Measurements from ENCODE around the gene B3GALT2. TPM values are rescaled to one million over a fixed set of nuclear protein-coding genes. Genes with fewer than 3 reads are reported as not detected.

B3GALT2 gene
- polyA plus RNA-seq, 1 donor from 2014 or later = 0.14 TPM

GRCh38 chr1:193144999-193145398 lies 41.4 kb downstream of the B3GALT2 start:
- no peaks in the 10 kb centered on the region for H3K9me3 Mint-ChIP-seq
- H3K27me3 Mint-ChIP-seq = no peaks in the 10 kb centered on the region
- no peaks in the 10 kb centered on the region for H3K36me3 Mint-ChIP-seq
- H3K4me3 Mint-ChIP-seq = no peak overlapping the region
- H3K4me1 Mint-ChIP-seq = peaks cover 3 to 5% (median 4%) of the 10 kb centered on the region in 3 donors
- H3K27ac Mint-ChIP-seq = no peak overlapping the region

DNA sequence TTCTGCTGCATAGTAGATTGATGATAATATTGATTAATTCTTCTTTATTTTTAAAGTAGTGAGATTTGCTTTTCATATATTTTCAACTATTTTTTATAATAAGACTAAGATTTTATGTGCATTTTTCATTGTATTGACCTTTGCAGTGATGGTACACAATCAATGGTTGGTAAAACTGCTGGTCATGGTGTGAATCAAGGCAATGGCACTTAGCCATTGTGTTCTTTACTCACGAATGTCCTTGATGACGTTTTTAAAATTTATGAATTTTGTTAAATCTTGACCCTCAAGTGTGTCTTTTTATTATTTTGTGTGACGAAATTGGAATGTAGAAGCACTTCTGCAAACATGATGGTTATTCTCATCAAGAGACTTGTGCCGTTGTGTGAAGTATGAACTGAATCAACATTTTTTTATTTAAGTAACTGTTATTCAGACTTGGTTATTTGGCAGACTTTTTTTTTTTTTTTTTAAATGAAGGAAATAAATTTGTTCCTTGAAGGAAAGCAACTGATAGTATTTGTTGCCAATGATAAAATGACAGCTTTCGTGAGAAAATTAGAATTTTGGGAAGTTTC lies 42.0 kb downstream of the B3GALT2 start:
- H3K27me3 Mint-ChIP-seq = no peaks in the 10 kb centered on the region
- H3K4me1 Mint-ChIP-seq = peaks cover 3 to 5% (median 4%) of the 10 kb centered on the region in 3 donors
- no peaks in the 10 kb centered on the region for H3K36me3 Mint-ChIP-seq
- H3K4me3 Mint-ChIP-seq = no peak overlapping the region
- H3K9me3 Mint-ChIP-seq = no peaks in the 10 kb centered on the region
- no peak overlapping the region for H3K27ac Mint-ChIP-seq

DNA sequence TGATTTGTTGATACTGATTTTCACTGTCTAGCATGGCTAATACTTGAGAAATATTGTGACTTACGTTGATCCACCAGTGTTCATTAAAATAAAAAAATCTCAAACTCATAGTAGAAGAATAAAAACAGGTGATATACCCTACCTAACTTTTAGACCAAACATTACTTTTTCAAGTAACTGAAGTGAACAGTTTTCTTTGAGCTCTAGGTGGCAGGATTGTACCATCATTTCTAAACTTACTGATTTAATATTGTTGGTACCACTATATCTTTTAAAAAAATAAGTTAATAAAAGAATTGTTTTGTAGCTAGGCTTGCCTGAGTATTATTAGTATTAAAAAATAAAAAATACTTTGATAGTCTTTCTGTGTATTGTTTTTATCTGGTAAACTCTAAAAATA lies 43.1 kb downstream of the B3GALT2 start:
- Mint-ChIP-seq H3K4me1 (peaks cover 4 to 5% (median 4%) of the 10 kb centered on the region in 3 donors), H3K36me3 (no peaks in the 10 kb centered on the region), H3K4me3 (no peak overlapping the region), H3K27me3 (no peaks in the 10 kb centered on the region), H3K9me3 (no peaks in the 10 kb centered on the region), H3K27ac (no peak overlapping the region)

DNA sequence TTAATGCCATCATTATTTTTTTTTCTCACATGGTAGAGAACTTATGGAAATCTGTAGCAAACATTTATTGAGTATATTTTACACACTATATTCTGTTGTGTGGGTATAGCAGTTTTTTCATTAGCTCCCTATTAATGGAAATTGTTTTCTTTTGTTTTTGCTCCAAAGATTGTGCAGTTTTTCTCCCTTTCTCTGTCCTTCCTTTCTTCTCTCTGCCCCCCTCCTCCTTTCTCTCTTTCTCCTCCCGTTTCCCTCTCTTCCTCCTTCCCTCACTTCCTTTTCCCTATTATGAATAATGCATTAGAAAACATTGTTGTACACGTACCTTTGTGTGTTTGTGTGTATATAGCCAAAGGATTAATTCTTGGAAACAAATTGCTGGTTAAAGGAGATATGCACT lies 44.0 kb downstream of the B3GALT2 start:
- no peak overlapping the region for H3K27ac Mint-ChIP-seq
- H3K9me3 Mint-ChIP-seq = no peaks in the 10 kb centered on the region
- peaks cover 4 to 9% (median 5%) of the 10 kb centered on the region in 3 donors for H3K4me1 Mint-ChIP-seq
- no peak overlapping the region for H3K4me3 Mint-ChIP-seq
- H3K27me3 Mint-ChIP-seq = no peaks in the 10 kb centered on the region
- H3K36me3 Mint-ChIP-seq = peaks cover 3% of the 10 kb centered on the region

DNA sequence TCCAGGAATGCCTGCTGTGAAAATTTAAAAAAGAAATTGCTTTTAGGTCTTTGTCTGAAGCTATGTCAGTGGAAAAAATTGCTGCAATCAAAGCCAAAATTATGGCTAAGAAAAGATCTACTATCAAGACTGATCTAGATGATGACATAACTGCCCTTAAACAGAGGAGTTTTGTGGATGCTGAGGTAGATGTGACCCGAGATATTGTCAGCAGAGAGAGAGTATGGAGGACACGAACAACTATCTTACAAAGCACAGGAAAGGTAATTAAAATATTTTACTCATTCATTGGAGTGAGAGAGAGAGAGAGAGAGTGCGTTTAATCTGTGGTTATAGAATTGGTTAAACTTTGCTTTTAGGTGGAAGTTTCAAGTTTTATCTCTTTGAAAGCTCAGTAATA lies 44.6 kb downstream of the B3GALT2 start:
- Mint-ChIP-seq H3K4me3 (peak overlapping the region in 1 of 4 donors; percentile 34), H3K36me3 (peaks cover 4% of the 10 kb centered on the region), H3K27me3 (no peaks in the 10 kb centered on the region), H3K27ac (no peak overlapping the region), H3K4me1 (peaks cover 4 to 9% (median 5%) of the 10 kb centered on the region in 3 donors), H3K9me3 (no peaks in the 10 kb centered on the region)

GRCh38 chr1:193140254-193140653 lies 46.2 kb downstream of the B3GALT2 start:
- H3K36me3 Mint-ChIP-seq = peaks cover 7% of the 10 kb centered on the region
- no peaks in the 10 kb centered on the region for H3K9me3 Mint-ChIP-seq
- H3K4me3 Mint-ChIP-seq = no peak overlapping the region
- H3K27ac Mint-ChIP-seq = no peak overlapping the region
- peaks cover 4 to 9% (median 5%) of the 10 kb centered on the region in 3 donors for H3K4me1 Mint-ChIP-seq
- no peaks in the 10 kb centered on the region for H3K27me3 Mint-ChIP-seq

GRCh38 chr1:193131266-193131860 lies 55.0 kb downstream of the B3GALT2 start:
- Mint-ChIP-seq H3K4me3 (no peak overlapping the region), H3K4me1 (peaks cover 8 to 25% (median 13%) of the 10 kb centered on the region in 3 donors), H3K27ac (no peak overlapping the region)

More at GRCh38 chr1:193131266-193131860, 55.0 kb downstream of the B3GALT2 start:
- Mint-ChIP-seq H3K36me3 (peaks cover 4% of the 10 kb centered on the region), H3K27me3 (no peaks in the 10 kb centered on the region), H3K9me3 (peaks cover 0 to 2% (median 0%) of the 10 kb centered on the region in 3 donors)

Other genes starting within 250 kb of the B3GALT2 start
- gene UCHL5, start 127.3 kb downstream of the B3GALT2 start, polyA plus RNA-seq = 35.6 TPM
- 76.0 TPM for gene RO60, start 127.0 kb downstream of the B3GALT2 start, polyA plus RNA-seq
- gene GLRX2, start 81.2 kb downstream of the B3GALT2 start, polyA plus RNA-seq = 17.2 TPM
- gene CDC73, start 64.6 kb downstream of the B3GALT2 start, polyA plus RNA-seq = 37.7 TPM